IMR-90 (cell line): ENCODE measurements around the gene TPGS1.

Source experiments
- MAFK ChIP-seq: IDR thresholded peaks from 2 replicates; pipeline ENCODE4 v1.6.1; 2012; ENCODE audit warnings: low read depth, low read length, improper control_type of control experiment
- POLR2A ChIP-seq: IDR thresholded peaks from 2 replicates; pipeline ENCODE4 v1.6.1; 2012; ENCODE audit warnings: mild to moderate bottlenecking, low read depth, low read length
- TF ChIP-seq, protein P1 (sequence below): conservative IDR thresholded peaks from 2 replicates; pipeline ENCODE4 v1.5.1; 2012; ENCODE audit warnings: mild to moderate bottlenecking, low read depth, low read length, improper control_type of control experiment

DNA sequence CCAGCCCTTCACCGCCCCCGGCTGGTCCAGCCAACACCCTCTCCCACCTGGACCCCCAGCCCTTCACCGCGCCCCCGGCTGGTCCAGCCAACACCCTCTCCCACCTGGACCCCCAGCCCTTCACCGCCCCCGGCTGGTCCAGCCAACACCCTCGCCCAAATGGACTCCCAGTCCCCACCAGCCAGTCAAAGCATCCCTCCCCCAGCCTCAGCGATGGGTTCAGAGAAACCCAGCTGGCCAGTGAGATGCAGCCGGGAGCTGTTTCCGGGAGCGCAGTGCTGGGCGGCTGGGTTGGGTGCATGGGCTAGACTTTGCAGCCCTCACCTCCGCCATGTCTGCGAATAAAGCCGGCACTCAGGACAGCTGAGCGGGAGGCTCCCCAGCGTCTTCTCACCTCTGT lies 17.7 kb downstream of the TPGS1 start:
- no peak for TF ChIP-seq POLR2A
- TF ChIP-seq, protein P1, sequence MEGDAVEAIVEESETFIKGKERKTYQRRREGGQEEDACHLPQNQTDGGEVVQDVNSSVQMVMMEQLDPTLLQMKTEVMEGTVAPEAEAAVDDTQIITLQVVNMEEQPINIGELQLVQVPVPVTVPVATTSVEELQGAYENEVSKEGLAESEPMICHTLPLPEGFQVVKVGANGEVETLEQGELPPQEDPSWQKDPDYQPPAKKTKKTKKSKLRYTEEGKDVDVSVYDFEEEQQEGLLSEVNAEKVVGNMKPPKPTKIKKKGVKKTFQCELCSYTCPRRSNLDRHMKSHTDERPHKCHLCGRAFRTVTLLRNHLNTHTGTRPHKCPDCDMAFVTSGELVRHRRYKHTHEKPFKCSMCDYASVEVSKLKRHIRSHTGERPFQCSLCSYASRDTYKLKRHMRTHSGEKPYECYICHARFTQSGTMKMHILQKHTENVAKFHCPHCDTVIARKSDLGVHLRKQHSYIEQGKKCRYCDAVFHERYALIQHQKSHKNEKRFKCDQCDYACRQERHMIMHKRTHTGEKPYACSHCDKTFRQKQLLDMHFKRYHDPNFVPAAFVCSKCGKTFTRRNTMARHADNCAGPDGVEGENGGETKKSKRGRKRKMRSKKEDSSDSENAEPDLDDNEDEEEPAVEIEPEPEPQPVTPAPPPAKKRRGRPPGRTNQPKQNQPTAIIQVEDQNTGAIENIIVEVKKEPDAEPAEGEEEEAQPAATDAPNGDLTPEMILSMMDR, result no peak
- TF ChIP-seq MAFK, result no peak
